HEK293 (cell line): Measurements from ENCODE around the gene FBN2.

ENCODE experiments used
- CTCF ChIA-PET: fragments of 350-600 bp; formaldehyde crosslinking; extraction: SDS; loops from one replicate; lab custom pipeline; 2021; ENCODE audit warnings: antibody characterized with exemption; lab: Yijun Ruan, JAX
- POLR2A ChIA-PET: fragments of 300-600 bp; formaldehyde crosslinking; extraction: SDS; loops from one replicate; lab custom pipeline; 2020; ENCODE audit warnings: antibody characterized with exemption, inconsistent platforms; lab: Yijun Ruan, JAX
- H3K27ac ChIP-seq: fragments of 200-500 bp; sonication (Bioruptor generic); 2 replicates; pipeline ENCODE4 v1.5.1; 2014; ENCODE audit warnings: low read depth, low read length, control low read depth, inconsistent platforms; ENCODE audit errors: extremely low read depth
- H3K36me3 ChIP-seq, 2 experiments: fragments of 200-500 bp in 1 of 2; sonication (Bioruptor generic) in 1 of 2; 1 replicate in 1 of 2; 2 replicates in 1 of 2; pipeline ENCODE4 v1.5.1; 2014 to 2017; ENCODE audit warnings: inconsistent platforms in 2 of 2, low read length in 2 of 2; ENCODE audit not compliant: control insufficient read depth in 2 of 2, insufficient read depth in 1 of 2
- H3K4me1 ChIP-seq: fragments of 200-500 bp; sonication (Bioruptor generic); 2 replicates; pipeline ENCODE4 v1.5.1; 2014; ENCODE audit warnings: mild to moderate bottlenecking, low read length, inconsistent platforms; ENCODE audit not compliant: control insufficient read depth, insufficient read depth
- H3K4me3 ChIP-seq: 2 replicates; pipeline ENCODE4 v1.5.1; 2011; ENCODE audit warnings: low read depth, mild to moderate bottlenecking, control low read depth, low read length, moderate library complexity
- H3K9me3 ChIP-seq: fragments of 200-500 bp; sonication (Bioruptor generic); 2 replicates; pipeline ENCODE4 v1.5.1; 2014; ENCODE audit warnings: low read depth, low read length, inconsistent platforms; ENCODE audit not compliant: control insufficient read depth, insufficient read depth
- ATF2 ChIP-seq: fragments of 450-650 bp; formaldehyde crosslinking; IDR thresholded peaks from 2 replicates; pipeline ENCODE4 v1.5.1; 2016; ENCODE audit warnings: missing biosample characterization, missing genetic modification characterization, low read depth
- CTCF ChIP-seq: fragments of 450-650 bp; formaldehyde crosslinking; IDR thresholded peaks from 2 replicates; pipeline ENCODE4 v1.5.1; 2016; ENCODE audit warnings: missing biosample characterization, missing genetic modification characterization
- EGR2 ChIP-seq: fragments of 450-650 bp; formaldehyde crosslinking; IDR thresholded peaks from 2 replicates; pipeline ENCODE4 v1.5.1; 2016; ENCODE audit warnings: low read depth, missing biosample characterization, missing genetic modification characterization
- GLI2 ChIP-seq: fragments of 450-650 bp; formaldehyde crosslinking; IDR thresholded peaks from 2 replicates; pipeline ENCODE4; 2017; ENCODE audit warnings: missing biosample characterization, missing genetic modification characterization, low read depth, borderline replicate concordance
- GLIS2 ChIP-seq: fragments of 450-650 bp; formaldehyde crosslinking; IDR thresholded peaks from 2 replicates; pipeline ENCODE4 v1.5.1; 2016; ENCODE audit warnings: missing biosample characterization, missing genetic modification characterization
- INSM2 ChIP-seq: fragments of 450-650 bp; formaldehyde crosslinking; IDR thresholded peaks from 2 replicates; pipeline ENCODE4 v1.5.1; 2016; ENCODE audit warnings: missing biosample characterization, missing genetic modification characterization
- PRDM1 ChIP-seq: fragments of 450-650 bp; formaldehyde crosslinking; IDR thresholded peaks from 2 replicates; pipeline ENCODE4; 2016; ENCODE audit warnings: missing biosample characterization, missing genetic modification characterization
- SP7 ChIP-seq: fragments of 450-650 bp; formaldehyde crosslinking; IDR thresholded peaks from 2 replicates; pipeline ENCODE4 v1.5.1; 2016; ENCODE audit warnings: missing biosample characterization, missing genetic modification characterization
- TRIM28 ChIP-seq: IDR thresholded peaks from 2 replicates; pipeline ENCODE4 v1.6.1; 2011; ENCODE audit warnings: low read length, control low read depth, borderline replicate concordance
- WT1 ChIP-seq: fragments of 450-650 bp; formaldehyde crosslinking; IDR thresholded peaks from 2 replicates; pipeline ENCODE4 v1.5.1; 2016; ENCODE audit warnings: missing biosample characterization, missing genetic modification characterization
- YY1 ChIP-seq: fragments of 450-650 bp; formaldehyde crosslinking; IDR thresholded peaks from 2 replicates; pipeline ENCODE4 v1.5.1; 2018; ENCODE audit warnings: missing biosample characterization, missing genetic modification characterization
- ZBTB1 ChIP-seq: fragments of 450-650 bp; formaldehyde crosslinking; IDR thresholded peaks from 2 replicates; pipeline ENCODE4 v1.5.1; 2016; ENCODE audit warnings: missing biosample characterization, missing genetic modification characterization
- ZBTB20 ChIP-seq: fragments of 450-650 bp; formaldehyde crosslinking; IDR thresholded peaks from 2 replicates; pipeline ENCODE4 v1.5.1; 2016; ENCODE audit warnings: missing biosample characterization, missing genetic modification characterization
- ZFP69B ChIP-seq: fragments of 450-650 bp; formaldehyde crosslinking; IDR thresholded peaks from 2 replicates; pipeline ENCODE4 v1.5.1; 2016; ENCODE audit warnings: missing biosample characterization, missing genetic modification characterization
- ZNF169 ChIP-seq: fragments of 450-650 bp; formaldehyde crosslinking; IDR thresholded peaks from 2 replicates; pipeline ENCODE4 v1.5.1; 2016; ENCODE audit warnings: missing biosample characterization, missing genetic modification characterization
- ZNF2 ChIP-seq: fragments of 450-650 bp; formaldehyde crosslinking; IDR thresholded peaks from 2 replicates; pipeline ENCODE4 v1.5.1; 2016; ENCODE audit warnings: missing biosample characterization, missing genetic modification characterization
- ZNF23 ChIP-seq: fragments of 450-650 bp; formaldehyde crosslinking; IDR thresholded peaks from 2 replicates; pipeline ENCODE4 v1.5.1; 2016; ENCODE audit warnings: missing biosample characterization, missing genetic modification characterization, borderline replicate concordance
- ZNF239 ChIP-seq: fragments of 450-650 bp; formaldehyde crosslinking; IDR thresholded peaks from 2 replicates; pipeline ENCODE4 v1.5.1; 2016; ENCODE audit warnings: missing biosample characterization, missing genetic modification characterization
- ZNF311 ChIP-seq: fragments of 450-650 bp; formaldehyde crosslinking; IDR thresholded peaks from 2 replicates; pipeline ENCODE4 v1.5.1; 2017; ENCODE audit warnings: missing biosample characterization, missing genetic modification characterization, borderline replicate concordance
- ZNF350 ChIP-seq: fragments of 450-650 bp; formaldehyde crosslinking; IDR thresholded peaks from 2 replicates; pipeline ENCODE4 v1.5.0; 2017; ENCODE audit warnings: missing biosample characterization, mild to moderate bottlenecking, missing genetic modification characterization
- ZNF398 ChIP-seq: fragments of 450-650 bp; formaldehyde crosslinking; IDR thresholded peaks from 2 replicates; pipeline ENCODE4 v1.5.1; 2017; ENCODE audit warnings: missing biosample characterization, missing genetic modification characterization
- ZNF449 ChIP-seq: fragments of 450-650 bp; formaldehyde crosslinking; IDR thresholded peaks from 2 replicates; pipeline ENCODE4 v1.5.1; 2017; ENCODE audit warnings: missing biosample characterization, mild to moderate bottlenecking, missing genetic modification characterization, moderate library complexity
- ZNF555 ChIP-seq: fragments of 450-650 bp; formaldehyde crosslinking; conservative IDR thresholded peaks from 2 replicates; pipeline ENCODE4 v1.5.1; 2017; ENCODE audit warnings: missing biosample characterization, mild to moderate bottlenecking, missing genetic modification characterization, inconsistent platforms
- ZNF701 ChIP-seq: fragments of 450-650 bp; formaldehyde crosslinking; IDR thresholded peaks from 2 replicates; pipeline ENCODE4 v1.5.1; 2016; ENCODE audit warnings: missing biosample characterization, missing genetic modification characterization
- ZNF707 ChIP-seq: fragments of 450-650 bp; formaldehyde crosslinking; IDR thresholded peaks from 2 replicates; pipeline ENCODE4 v1.5.1; 2016; ENCODE audit warnings: missing biosample characterization, missing genetic modification characterization
- ZSCAN30 ChIP-seq: fragments of 450-650 bp; IDR thresholded peaks from 2 replicates; pipeline ENCODE4 v1.5.1; 2018; ENCODE audit warnings: missing biosample characterization, mild to moderate bottlenecking, missing genetic modification characterization, moderate library complexity
- TF ChIP-seq, protein P1 (sequence below): fragments of 450-650 bp; formaldehyde crosslinking; optimal IDR thresholded peaks from 2 replicates; pipeline ENCODE3; 2016; ENCODE audit warnings: missing biosample characterization, mild to moderate bottlenecking, missing genetic modification characterization
- TF ChIP-seq, protein P2 (sequence below): fragments of 450-650 bp; formaldehyde crosslinking; IDR thresholded peaks from 2 replicates; pipeline ENCODE4 v1.5.1; 2016; ENCODE audit warnings: missing biosample characterization, missing genetic modification characterization

The FBN2 gene

DNA sequence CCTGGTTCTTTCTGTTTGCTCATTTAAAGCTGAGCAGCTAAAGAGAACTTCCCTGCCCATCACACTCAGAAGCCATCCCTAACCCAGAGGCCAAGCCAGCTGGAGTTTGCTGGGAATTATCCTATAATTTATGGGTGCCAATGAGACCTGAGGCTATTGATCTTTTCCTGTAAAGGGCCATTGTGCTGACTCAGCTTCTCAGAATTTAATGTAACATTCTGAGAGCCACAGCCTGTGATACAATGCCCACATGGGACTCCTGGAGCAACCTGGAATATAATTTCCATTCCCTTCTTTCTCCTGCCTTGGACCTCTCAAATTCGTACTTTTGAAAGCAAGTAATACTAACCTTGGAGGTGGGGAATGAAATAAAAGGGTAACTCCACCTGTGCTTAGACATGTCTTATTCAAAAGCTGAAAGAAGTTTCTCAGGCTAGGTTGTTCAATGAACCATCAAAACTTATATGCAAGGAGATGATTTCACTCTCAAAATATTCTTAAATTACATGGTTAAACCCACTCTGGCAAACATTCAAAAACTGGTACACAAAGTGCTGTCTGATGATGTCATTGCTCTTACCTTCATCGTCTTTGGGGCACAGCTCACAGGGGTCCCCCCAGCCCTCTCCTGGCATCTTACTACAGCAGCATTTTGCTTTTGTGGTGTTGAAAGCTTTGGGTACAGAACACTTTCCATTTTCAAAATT lies 247.7 kb downstream of the FBN2 start:
- ChIA-PET POLR2A (no interaction called here), CTCF (no interaction called here)
- no peak overlapping the region for H3K4me3 ChIP-seq
- H3K36me3 ChIP-seq, result peaks cover 18 to 50% of the 10 kb centered on the region in 2 experiments
- no peak overlapping the region for H3K27ac ChIP-seq
- no peaks in the 10 kb centered on the region for H3K9me3 ChIP-seq
- peaks cover 3% of the 10 kb centered on the region; the same call in 1 of the 2 replicates for H3K4me1 ChIP-seq
- TF ChIP-seq ZBTB1, result no peak
- no peak for TF ChIP-seq ZSCAN30 (tag by site-specific recombination)
- no peak for TF ChIP-seq INSM2 (tag by site-specific recombination)
- TF ChIP-seq ZNF2 (tag by site-specific recombination), result no peak
- TF ChIP-seq ZNF707 (tag by site-specific recombination), result no peak
- no peak for TF ChIP-seq ZNF350
- TF ChIP-seq ZNF701 (tag by site-specific recombination), result no peak
- no peak for TF ChIP-seq YY1 (tag by site-specific recombination)
- no peak for TF ChIP-seq ZBTB20
- TF ChIP-seq PRDM1 (tag by site-specific recombination), result no peak
- TF ChIP-seq GLIS2, result no peak
- TF ChIP-seq CTCF, result no peak
- no peak for TF ChIP-seq GLI2 (tag by site-specific recombination)
- TF ChIP-seq ZNF449 (tag by site-specific recombination), result no peak
- TF ChIP-seq ZNF169 (tag by site-specific recombination), result no peak
- no peak for TF ChIP-seq ZNF311 (tag by site-specific recombination)
- TF ChIP-seq, protein P1, sequence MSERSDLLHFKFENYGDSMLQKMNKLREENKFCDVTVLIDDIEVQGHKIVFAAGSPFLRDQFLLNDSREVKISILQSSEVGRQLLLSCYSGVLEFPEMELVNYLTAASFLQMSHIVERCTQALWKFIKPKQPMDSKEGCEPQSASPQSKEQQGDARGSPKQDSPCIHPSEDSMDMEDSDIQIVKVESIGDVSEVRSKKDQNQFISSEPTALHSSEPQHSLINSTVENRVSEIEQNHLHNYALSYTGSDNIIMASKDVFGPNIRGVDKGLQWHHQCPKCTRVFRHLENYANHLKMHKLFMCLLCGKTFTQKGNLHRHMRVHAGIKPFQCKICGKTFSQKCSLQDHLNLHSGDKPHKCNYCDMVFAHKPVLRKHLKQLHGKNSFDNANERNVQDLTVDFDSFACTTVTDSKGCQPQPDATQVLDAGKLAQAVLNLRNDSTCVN (tag by site-specific recombination), result no peak
- no peak for TF ChIP-seq ZNF239
- no peak for TF ChIP-seq ZNF23 (tag by site-specific recombination)
- TF ChIP-seq WT1, result no peak
- TF ChIP-seq EGR2 (tag by site-specific recombination), result no peak
- no peak for TF ChIP-seq ZNF555 (tag by site-specific recombination)
- no peak for TF ChIP-seq TRIM28
- TF ChIP-seq ATF2 (tag by site-specific recombination), result peak; percentile 43; the same call in 1 of the 2 replicates
- TF ChIP-seq ZNF398 (tag by site-specific recombination), result no peak
- TF ChIP-seq, protein P2, sequence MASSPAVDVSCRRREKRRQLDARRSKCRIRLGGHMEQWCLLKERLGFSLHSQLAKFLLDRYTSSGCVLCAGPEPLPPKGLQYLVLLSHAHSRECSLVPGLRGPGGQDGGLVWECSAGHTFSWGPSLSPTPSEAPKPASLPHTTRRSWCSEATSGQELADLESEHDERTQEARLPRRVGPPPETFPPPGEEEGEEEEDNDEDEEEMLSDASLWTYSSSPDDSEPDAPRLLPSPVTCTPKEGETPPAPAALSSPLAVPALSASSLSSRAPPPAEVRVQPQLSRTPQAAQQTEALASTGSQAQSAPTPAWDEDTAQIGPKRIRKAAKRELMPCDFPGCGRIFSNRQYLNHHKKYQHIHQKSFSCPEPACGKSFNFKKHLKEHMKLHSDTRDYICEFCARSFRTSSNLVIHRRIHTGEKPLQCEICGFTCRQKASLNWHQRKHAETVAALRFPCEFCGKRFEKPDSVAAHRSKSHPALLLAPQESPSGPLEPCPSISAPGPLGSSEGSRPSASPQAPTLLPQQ (tag by site-specific recombination), result peak; percentile 52; the same call in 1 of the 2 replicates
- no peak for TF ChIP-seq ZFP69B (tag by site-specific recombination)
- 0 out of 2 replicates have a peak, but pooled peaks have one; percentile 50 for TF ChIP-seq SP7 (tag by site-specific recombination)
